Activated CD8-positive, alpha-beta memory T cell treated with anti-CD3 and anti-CD28 coated beads for 36 hours (primary cell): ENCODE measurements around the gene SPTBN2. TPM values are rescaled to one million over a fixed set of nuclear protein-coding genes. Genes with fewer than 3 reads are reported as not detected.
"Not testable (repeated sequence)": the region's sequence is repeated elsewhere in the genome, so short reads cannot be mapped to it uniquely, and the experiment has no call there.

Experiments
- CTCF ChIA-PET: fragments of 350-600 bp; sonication (Branson Sonifier 250); formaldehyde crosslinking; loops from one replicate; lab custom pipeline; 2021; ENCODE audit warnings: antibody characterized with exemption; lab: Charles Lee
- POLR2A ChIA-PET: fragments of 350-600 bp; sonication (Branson Sonifier 250); formaldehyde crosslinking; loops from one replicate; lab custom pipeline; 2021; ENCODE audit warnings: antibody characterized with exemption; lab: Charles Lee
- total RNA-seq, 2 experiments: library from RNA; stranded (reverse); gene quantifications; one replicate each; pipeline ENCODE4 v1.2.3, GENCODE V29; 2021

The SPTBN2 gene
- total RNA-seq, 2 experiments from 2014 or later: 0.59 to 0.96 TPM

GRCh38 chr11:66670816-66671215, 58.2 kb downstream of the SPTBN2 start:
- ChIA-PET POLR2A (no interaction called here), CTCF (no interaction called here)

- POLR2A ChIA-PET: no interaction called here
- CTCF ChIA-PET: no interaction called here
Measured at GRCh38 chr11:66665369-66665768, 63.6 kb downstream of the SPTBN2 start.

- ChIA-PET CTCF (no interaction called here), POLR2A (interaction anchor here (0.6 kb wide), 2 partner anchors 94 to 567 kb away, joined by 4 to 9 read pairs; no protein-coding TSS in a partner anchor)
Measured at GRCh38 chr11:66663741-66664296, 65.2 kb downstream of the SPTBN2 start.

GRCh38 chr11:66659763-66660162, 69.3 kb downstream of the SPTBN2 start:
- POLR2A ChIA-PET: interaction anchor here (0.6 to 0.7 kb wide), 2 partner anchors 144 to 316 kb away, joined by 3 to 8 read pairs; no protein-coding TSS in a partner anchor
- CTCF ChIA-PET: interaction anchor here (0.5 kb wide), 1 partner anchor 21 kb away, joined by 3 read pairs; no protein-coding TSS in a partner anchor

- ChIA-PET CTCF (interaction anchor here (0.7 kb wide), 1 partner anchor 25 kb away, joined by 4 read pairs; no protein-coding TSS in a partner anchor), POLR2A (interaction anchor here (0.8 kb wide), 1 partner anchor 15 kb away, joined by 3 read pairs; no protein-coding TSS in a partner anchor)
Measured at GRCh38 chr11:66653123-66653522, 75.9 kb downstream of the SPTBN2 start.

GRCh38 chr11:66652651-66653050, 76.4 kb downstream of the SPTBN2 start:
- POLR2A ChIA-PET: interaction anchor here (0.8 kb wide), 1 partner anchor 15 kb away, joined by 3 read pairs; no protein-coding TSS in a partner anchor

GRCh38 chr11:66651016-66651415, 78.0 kb downstream of the SPTBN2 start:
- ChIA-PET CTCF (no interaction called here), POLR2A (no interaction called here)

More at GRCh38 chr11:66652651-66653050, 76.4 kb downstream of the SPTBN2 start:
- CTCF ChIA-PET: no interaction called here

GRCh38 chr11:66649903-66650302, 79.1 kb downstream of the SPTBN2 start:
- ChIA-PET POLR2A (interaction anchor here (1.7 kb wide), 1 partner anchor 12 kb away, joined by 10 read pairs; the partner anchor contains the start of gene RBM4), CTCF (no interaction called here)

- ChIA-PET CTCF (interaction anchor here (1.8 to 2.1 kb wide), 2 partner anchors 32 to 67 kb away, joined by 4 to 7 read pairs; partner anchors contain the start of gene RBM4B), POLR2A (interaction anchor here (1.2 kb wide), 1 partner anchor 26 kb away, joined by 4 read pairs; no protein-coding TSS in a partner anchor)
Measured at GRCh38 chr11:66646828-66647227, 82.2 kb downstream of the SPTBN2 start.

GRCh38 chr11:66643745-66644437, 85.1 kb downstream of the SPTBN2 start:
- ChIA-PET POLR2A (interaction anchor here (0.5 to 1.1 kb wide), 2 partner anchors 10 to 27 kb away, joined by 3 to 5 read pairs; no protein-coding TSS in a partner anchor), CTCF (no interaction called here)

GRCh38 chr11:66641834-66642233, 87.2 kb downstream of the SPTBN2 start:
- CTCF ChIA-PET: interaction anchor here (0.9 kb wide), 2 partner anchors 17 to 37 kb away, joined by 3 read pairs; no protein-coding TSS in a partner anchor
- POLR2A ChIA-PET: no interaction called here

GRCh38 chr11:66639814-66640340, 89.1 kb downstream of the SPTBN2 start:
- CTCF ChIA-PET: not testable (repeated sequence)

GRCh38 chr11:66639066-66639813, 89.8 kb downstream of the SPTBN2 start:
- POLR2A ChIA-PET: interaction anchor here (0.6 to 4.0 kb wide), 10 partner anchors 8 to 1834 kb away, joined by 3 to 37 read pairs (median 5); partner anchors contain the start of genes CCDC87, CCS, RBM14 and ZDHHC24
- CTCF ChIA-PET: interaction anchor here (0.7 to 2.2 kb wide), 4 partner anchors 16 to 60 kb away, joined by 3 to 14 read pairs (median 5); no protein-coding TSS in a partner anchor

More at GRCh38 chr11:66639814-66640340, 89.1 kb downstream of the SPTBN2 start:
- POLR2A ChIA-PET: interaction anchor here (1.6 to 4.0 kb wide), 5 partner anchors 11 to 94 kb away, joined by 5 to 37 read pairs (median 5); partner anchors contain the start of genes CCDC87, CCS, RBM14 and ZDHHC24

- ChIA-PET CTCF (interaction anchor here (0.7 to 2.2 kb wide), 9 partner anchors 10 to 59 kb away, joined by 3 to 14 read pairs (median 4); partner anchors contain the start of genes CCDC87 and CCS), POLR2A (interaction anchor here (0.6 to 4.0 kb wide), 16 partner anchors 7 to 1833 kb away, joined by 3 to 37 read pairs (median 5); partner anchors contain the start of genes CCDC87, CCS, RBM14 and RBM4B)
Measured at GRCh38 chr11:66638177-66639065, 90.6 kb downstream of the SPTBN2 start, which contains the start of gene RBM4. RBM4 (plus strand) TSS chr11:66638703; CDS start chr11:66639712, 1,009 bp downstream.

- CTCF ChIA-PET: interaction anchor here (0.7 to 2.2 kb wide), 9 partner anchors 8 to 58 kb away, joined by 3 to 14 read pairs (median 4); partner anchors contain the start of genes CCDC87 and CCS
- POLR2A ChIA-PET: interaction anchor here (0.8 to 4.0 kb wide), 8 partner anchors 12 to 92 kb away, joined by 3 to 37 read pairs (median 9); partner anchors contain the start of genes RBM14, RBM4B and ZDHHC24
Measured at GRCh38 chr11:66637557-66638176, 91.3 kb downstream of the SPTBN2 start.

- POLR2A ChIA-PET: interaction anchor here (1.1 to 3.4 kb wide), 2 partner anchors 16 to 20 kb away, joined by 5 to 19 read pairs; partner anchors contain the start of gene RBM14
- CTCF ChIA-PET: interaction anchor here (1.0 kb wide), 1 partner anchor 42 kb away, joined by 3 read pairs; no protein-coding TSS in a partner anchor
Measured at GRCh38 chr11:66636411-66636810, 92.6 kb downstream of the SPTBN2 start.
